CD4-positive, alpha-beta T cell treated with Interleukin-17A for 1 hour (primary cell): Measurements from ENCODE around the gene EEA1.
A peak's percentile ranks its signal among the peaks of the same experiment; 100 is the strongest.

ENCODE experiments used
- DNase-seq: peaks from one replicate; pipeline ENCODE4 v3.0.0-alpha.2; 2020

The EEA1 gene

GRCh38 chr12:92933606-92934005 lies 4.5 kb upstream of the EEA1 start:
- no peak for DNase-seq

DNA sequence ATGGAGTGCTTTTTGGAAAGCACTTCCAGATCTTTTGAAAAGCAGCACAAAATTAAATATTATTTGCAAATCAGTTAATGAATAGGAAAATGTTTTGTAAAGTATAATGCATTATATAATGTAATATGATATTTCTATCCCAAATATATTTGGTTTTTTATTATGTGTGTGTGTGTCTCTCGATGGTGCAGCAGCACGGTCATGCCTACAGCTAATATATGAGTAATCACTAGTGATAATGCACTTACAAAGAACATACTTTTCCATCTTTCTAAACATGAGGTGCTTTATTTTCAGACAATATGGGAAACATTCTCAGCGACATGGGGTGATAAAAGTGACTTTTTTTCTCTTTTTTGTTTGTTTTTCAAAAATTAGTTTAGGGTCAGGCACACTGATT lies 1.3 kb upstream of the EEA1 start:
- no peak for DNase-seq

DNA sequence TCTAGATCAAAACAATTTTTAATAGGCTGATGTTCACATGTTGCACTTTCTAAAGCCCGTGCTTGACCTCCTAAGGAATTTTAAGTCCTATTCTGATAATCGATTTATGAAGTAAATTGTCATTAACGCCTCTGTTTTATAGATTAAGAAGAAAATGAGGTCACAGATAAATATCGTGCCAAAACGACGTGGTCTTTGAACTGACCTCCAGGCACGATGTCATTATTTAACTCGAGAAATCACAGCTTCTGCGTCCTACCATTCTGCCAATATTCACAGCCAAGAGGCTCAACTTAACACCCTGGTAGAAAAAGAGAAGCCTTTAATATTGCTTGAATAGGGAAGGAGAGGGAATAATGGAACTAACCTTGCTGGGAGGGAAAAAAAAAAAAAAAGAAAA lies 888 bp upstream of the EEA1 start:
- DNase-seq: no peak

GRCh38 chr12:92928421-92928961 lies 604 bp downstream of the EEA1 start:
- DNase-seq: peak; percentile 42

DNA sequence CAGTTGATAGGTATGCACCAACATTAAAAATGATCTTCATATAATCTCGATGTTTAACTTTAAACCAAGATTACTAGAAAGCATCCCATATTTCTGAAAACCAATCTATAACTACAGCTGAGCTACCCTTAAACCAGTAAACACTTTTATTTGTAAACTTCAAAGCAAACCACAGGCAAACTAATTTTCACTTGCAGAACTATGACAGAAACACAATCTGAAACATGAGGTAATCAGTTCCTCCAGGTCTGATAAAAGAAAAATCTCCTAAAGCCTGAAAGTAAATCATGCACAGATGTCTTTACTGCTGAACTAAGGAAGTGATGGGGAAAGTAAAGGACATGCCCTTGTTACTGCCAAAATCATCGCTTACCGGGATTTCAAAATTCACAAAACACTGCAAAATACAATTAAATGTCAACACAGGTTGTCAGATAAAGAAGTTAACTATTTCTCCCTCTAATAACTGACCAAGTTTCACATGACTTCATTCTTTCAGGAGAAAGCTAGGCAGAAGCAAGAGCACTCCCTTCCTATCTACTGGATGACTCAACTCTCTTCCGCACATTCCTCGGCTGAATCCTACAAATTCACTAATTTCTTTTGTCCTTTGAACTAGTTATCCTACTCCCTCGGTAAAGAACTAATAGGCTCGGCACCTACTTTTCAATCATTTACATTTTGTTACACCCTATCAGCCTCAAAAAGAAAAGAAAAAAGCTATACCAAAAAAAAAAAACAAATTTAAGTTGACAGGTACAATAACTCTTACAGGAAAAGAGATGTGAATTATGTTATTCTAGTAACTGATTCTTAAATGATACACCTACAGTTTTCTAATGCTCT lies 1.4 kb downstream of the EEA1 start:
- DNase-seq: peak; percentile 31

- DNase-seq: peak; percentile 46
These were observed 2.0 kb downstream of the EEA1 start for GRCh38 chr12:92927055-92927435.

DNA sequence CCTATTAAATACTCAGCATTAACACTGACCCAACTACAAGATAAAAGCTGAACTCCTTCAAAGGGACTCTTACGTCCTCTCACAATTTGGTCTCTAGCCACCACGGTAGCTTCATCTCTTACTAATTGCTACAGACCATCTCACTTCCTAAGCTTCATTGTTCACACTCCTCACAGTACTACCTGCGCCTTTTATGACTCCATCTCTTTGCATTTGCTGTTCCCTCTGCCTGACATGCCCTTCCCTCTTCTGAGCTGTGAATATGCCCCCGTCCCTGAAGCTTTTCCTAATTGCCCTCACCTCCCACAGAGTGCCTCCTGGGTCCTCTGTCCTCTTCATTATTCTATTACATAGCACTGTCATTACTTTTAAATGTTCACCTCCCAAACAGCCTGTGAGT lies 2.5 kb downstream of the EEA1 start:
- no peak for DNase-seq

- no peak for DNase-seq
These were observed 7.2 kb downstream of the EEA1 start for GRCh38 chr12:92921877-92922276.

DNA sequence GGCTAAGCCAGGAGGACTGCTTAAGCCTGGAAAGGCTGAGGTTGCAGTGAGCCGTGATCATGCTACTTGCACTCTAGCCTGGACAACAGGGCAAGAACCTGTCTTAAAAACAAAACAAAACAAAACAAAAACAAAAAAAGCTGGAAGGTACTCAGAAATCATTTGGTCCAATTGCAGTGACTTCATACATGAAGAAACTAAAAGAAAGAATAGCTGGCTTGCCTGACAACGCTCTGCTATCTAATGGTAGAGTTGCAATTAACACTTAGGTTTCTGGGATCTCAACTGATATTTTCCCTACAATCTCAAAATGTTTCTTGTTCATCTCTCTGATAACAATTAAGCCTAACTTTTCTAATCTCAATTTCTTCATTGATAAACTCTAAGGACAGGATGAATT lies 13.7 kb downstream of the EEA1 start:
- no peak for DNase-seq

GRCh38 chr12:92914170-92914569 lies 14.9 kb downstream of the EEA1 start:
- no peak for DNase-seq

DNA sequence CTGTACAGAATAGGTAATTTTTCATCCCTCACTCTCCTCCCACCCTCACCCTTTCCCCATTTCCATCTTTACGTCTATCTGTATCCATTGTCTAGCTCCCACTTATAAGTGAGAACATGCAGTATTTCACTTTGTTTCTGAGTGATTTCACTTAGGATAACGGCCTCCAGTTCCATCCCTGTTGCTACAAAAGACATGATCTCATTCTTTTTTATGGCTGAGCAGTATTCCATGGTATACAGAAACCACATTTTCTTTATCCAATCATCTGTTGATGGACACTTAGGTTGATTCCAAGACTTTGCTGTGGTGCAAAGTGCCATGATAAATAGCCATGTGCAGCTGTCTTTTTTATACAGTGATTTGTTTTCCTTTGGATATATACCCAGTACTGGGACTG lies 16.4 kb downstream of the EEA1 start:
- DNase-seq: no peak

DNA sequence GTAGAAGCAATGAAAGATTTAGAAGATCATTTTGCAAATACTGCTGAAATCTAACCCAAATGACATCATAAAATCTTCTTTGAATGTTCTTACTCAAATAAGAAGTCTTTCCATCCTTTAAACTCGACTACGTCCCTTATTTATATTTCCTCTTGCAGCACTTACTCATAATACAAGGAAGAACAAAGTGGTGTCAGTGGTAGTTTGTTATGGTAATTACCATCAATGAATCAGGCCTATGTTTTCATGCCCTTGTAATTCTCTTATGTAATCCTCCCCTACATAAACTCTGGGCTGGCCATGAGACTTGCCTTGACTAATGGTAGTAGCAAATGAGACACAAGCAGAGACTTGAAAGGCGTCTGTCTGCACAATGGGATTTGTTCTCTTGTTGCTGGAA lies 17.0 kb downstream of the EEA1 start:
- no peak for DNase-seq

DNA sequence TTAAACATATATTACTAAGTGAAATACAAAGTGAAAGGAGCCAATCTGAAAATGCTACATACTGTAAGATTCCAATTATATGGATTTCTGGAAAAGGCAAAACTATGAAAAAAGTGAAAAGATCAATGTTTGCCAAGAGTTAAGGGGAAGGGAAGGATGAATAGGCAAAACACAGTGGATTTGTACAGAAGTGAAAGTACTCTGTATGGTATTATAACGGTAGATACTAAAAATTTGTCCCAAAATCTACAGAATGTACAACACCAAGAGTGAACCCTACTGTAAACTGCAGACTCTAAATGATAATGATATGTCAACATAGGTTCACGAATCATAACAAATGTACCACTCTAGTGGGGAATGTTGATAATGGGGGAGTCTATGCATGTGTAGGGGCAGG lies 17.8 kb downstream of the EEA1 start:
- DNase-seq: no peak

GRCh38 chr12:92908108-92908507 lies 21.0 kb downstream of the EEA1 start:
- peak; percentile 42 for DNase-seq

- DNase-seq: no peak
These were observed 23.1 kb downstream of the EEA1 start for GRCh38 chr12:92905811-92906554.

GRCh38 chr12:92905258-92905810 lies 23.8 kb downstream of the EEA1 start:
- no peak for DNase-seq

DNA sequence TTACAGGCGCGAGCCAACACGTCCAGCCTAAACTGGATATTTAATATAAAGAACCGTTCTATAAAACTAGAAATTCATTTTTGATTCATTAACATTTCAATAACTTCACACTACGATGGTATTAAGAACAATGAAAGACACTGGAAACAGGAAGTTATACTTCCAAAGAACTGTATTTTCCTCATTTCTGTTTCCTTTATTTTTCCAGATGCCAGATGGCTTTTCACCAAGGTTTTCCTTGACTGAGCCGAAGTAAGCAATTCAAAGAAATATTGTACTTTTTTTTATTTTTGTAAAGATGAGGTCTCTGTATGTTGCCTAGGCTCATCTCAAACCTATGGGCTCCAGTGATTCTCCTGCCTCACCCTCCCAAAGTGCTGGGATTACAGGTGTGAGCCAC lies 28.2 kb downstream of the EEA1 start:
- DNase-seq: no peak

GRCh38 chr12:92899386-92900001 lies 29.6 kb downstream of the EEA1 start:
- DNase-seq: no peak

GRCh38 chr12:92898755-92899154 lies 30.3 kb downstream of the EEA1 start:
- DNase-seq: no peak

GRCh38 chr12:92897844-92898243 lies 31.3 kb downstream of the EEA1 start:
- no peak for DNase-seq

DNA sequence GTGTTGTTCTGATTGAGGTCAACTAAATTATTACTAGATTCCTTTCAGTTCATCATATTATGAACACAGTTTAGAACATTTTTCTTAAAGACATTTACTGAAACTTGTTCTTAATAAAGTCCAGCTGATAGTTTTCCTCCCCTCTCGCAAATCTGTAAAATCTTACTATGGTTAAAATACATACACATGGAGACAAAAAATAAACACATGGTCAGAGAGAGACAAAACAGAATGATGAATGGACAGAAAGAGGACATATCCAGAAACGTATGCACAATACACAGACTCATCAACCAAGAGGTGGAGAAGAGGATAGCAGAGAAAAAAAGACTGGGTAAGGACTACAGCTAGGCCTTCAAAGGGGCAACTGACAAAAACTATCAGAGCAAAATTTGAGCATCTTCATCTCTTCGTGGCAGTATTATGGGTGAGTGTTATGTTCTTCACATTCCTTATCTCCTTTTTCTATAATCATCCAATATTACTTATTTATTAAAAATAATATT lies 38.4 kb downstream of the EEA1 start:
- no peak for DNase-seq

GRCh38 chr12:92886131-92886530 lies 43.0 kb downstream of the EEA1 start:
- no peak for DNase-seq

DNA sequence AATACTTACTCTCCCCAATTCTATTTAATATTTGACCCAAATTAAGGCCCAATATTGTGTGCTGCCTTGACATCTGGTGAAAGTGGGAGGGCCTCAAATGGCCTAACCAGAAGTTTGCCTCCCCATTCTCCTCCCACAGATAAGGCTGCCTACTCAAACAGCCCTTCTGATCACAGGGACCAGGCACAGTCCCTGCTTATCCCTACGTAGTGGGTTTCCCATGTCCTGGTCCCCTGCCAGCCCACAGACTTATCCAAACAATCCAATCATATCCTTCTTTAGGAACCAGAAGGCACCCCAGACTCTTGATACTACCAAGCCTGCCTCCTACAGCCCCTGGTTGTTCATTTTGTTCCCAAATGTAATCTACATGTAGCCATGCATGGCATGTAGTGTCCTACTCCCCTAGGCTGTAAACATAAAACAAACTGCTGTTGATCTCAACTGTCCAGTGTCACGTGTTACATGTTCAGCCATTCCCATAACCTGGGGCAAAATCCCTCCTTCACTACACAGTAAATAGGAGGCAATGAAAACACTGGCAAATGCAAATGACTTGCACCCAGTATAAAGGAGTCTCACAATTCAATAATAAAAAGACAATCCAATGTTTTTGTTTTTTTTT lies 49.3 kb downstream of the EEA1 start:
- no peak for DNase-seq
